ENCODE results near the gene TOP3B. TPM values are rescaled to one million over a fixed set of nuclear protein-coding genes. Genes with fewer than 3 reads are reported as not detected.

Gene TOP3B
- total RNA-seq, 4 donors from 2014 or later = 24.3 to 68.1 (median 48.4) TPM

GRCh38 chr22:22022947-22023534 is 40.5 kb upstream of the TOP3B start:
- Histone ChIP-seq H3K27ac (no peak overlapping the region), H3K27me3 (no peaks in the 10 kb centered on the region), H3K9me3 (no peaks in the 10 kb centered on the region), H3K4me1 (no peaks in the 10 kb centered on the region), H3K4me3 (no peak overlapping the region), H3K36me3 (no peaks in the 10 kb centered on the region)
- no peak for DNase-seq (ENCODE audit: low spot score in 2 of 2)
- TF ChIP-seq POLR2A (IDR thresholded peaks at IDR 0.05) (no peak), CTCF (IDR thresholded peaks at IDR 0.05) (no peak), EP300 (IDR thresholded peaks at IDR 0.05) (no peak)
- 64 to 66% methylated on average over 6 of the region's 6 CpGs for WGBS, 2 donors

- Histone ChIP-seq H3K4me3 (no peak overlapping the region), H3K9me3 (no peaks in the 10 kb centered on the region), H3K4me1 (no peaks in the 10 kb centered on the region), H3K27ac (no peak overlapping the region), H3K36me3 (no peaks in the 10 kb centered on the region), H3K27me3 (no peaks in the 10 kb centered on the region)
- no peak for DNase-seq (ENCODE audit: low spot score in 2 of 2)
- 40 to 51% methylated on average over 4 to 5 of the region's 5 CpGs for WGBS, 2 donors
- no peak for TF ChIP-seq CTCF (IDR thresholded peaks at IDR 0.05)
- no peak for TF ChIP-seq EP300 (IDR thresholded peaks at IDR 0.05)
- TF ChIP-seq POLR2A (IDR thresholded peaks at IDR 0.05) = no peak
Observed at GRCh38 chr22:22022255-22022840, 39.8 kb upstream of the TOP3B start.

- H3K27me3 ChIP-seq = no peaks in the 10 kb centered on the region
- DNase-seq (ENCODE audit: low spot score in 2 of 2) = no peak
- TF ChIP-seq EP300 (IDR thresholded peaks at IDR 0.05) = no peak
- H3K36me3 ChIP-seq = no peaks in the 10 kb centered on the region
- H3K4me1 ChIP-seq = no peaks in the 10 kb centered on the region
- H3K9me3 ChIP-seq = no peaks in the 10 kb centered on the region
- no peak overlapping the region for H3K27ac ChIP-seq
- 58% methylated on average over 1 of the region's 1 CpG for WGBS, 2 donors
- H3K4me3 ChIP-seq = no peak overlapping the region
Observed at GRCh38 chr22:22021162-22021750, 38.7 kb upstream of the TOP3B start.

GRCh38 chr22:22020425-22020852 is 37.9 kb upstream of the TOP3B start:
- no peaks in the 10 kb centered on the region for H3K4me1 ChIP-seq
- H3K27me3 ChIP-seq = no peaks in the 10 kb centered on the region
- TF ChIP-seq EP300 (IDR thresholded peaks at IDR 0.05) (no peak), CTCF (IDR thresholded peaks at IDR 0.05) (no peak), POLR2A (IDR thresholded peaks at IDR 0.05) (no peak)
- no peaks in the 10 kb centered on the region for H3K36me3 ChIP-seq
- H3K9me3 ChIP-seq = no peaks in the 10 kb centered on the region
- no peak overlapping the region for H3K27ac ChIP-seq
- H3K4me3 ChIP-seq = no peak overlapping the region
- no peak for DNase-seq (ENCODE audit: low spot score in 2 of 2)
- 79 to 84% methylated on average over 2 of the region's 2 CpGs for WGBS, 2 donors

- H3K27me3 ChIP-seq = no peaks in the 10 kb centered on the region
- 76 to 82% methylated on average over 7 of the region's 7 CpGs for WGBS, 2 donors
- no peak for DNase-seq (ENCODE audit: low spot score in 2 of 2)
- TF ChIP-seq POLR2A (IDR thresholded peaks at IDR 0.05) = no peak
- TF ChIP-seq CTCF (IDR thresholded peaks at IDR 0.05) = no peak
- no peak for TF ChIP-seq EP300 (IDR thresholded peaks at IDR 0.05)
- no peak overlapping the region for H3K4me3 ChIP-seq
- no peak overlapping the region for H3K27ac ChIP-seq
- H3K9me3 ChIP-seq = no peaks in the 10 kb centered on the region
- no peaks in the 10 kb centered on the region for H3K4me1 ChIP-seq
- H3K36me3 ChIP-seq = no peaks in the 10 kb centered on the region
Observed at GRCh38 chr22:22019659-22020424, 37.3 kb upstream of the TOP3B start.

Measured in tibial nerve (tissue), 4 donors.